Measurements from ENCODE around the gene NSG2. TPM values are rescaled to one million over a fixed set of nuclear protein-coding genes. Genes with fewer than 3 reads are reported as not detected.

NSG2 gene
- polyA plus RNA-seq, 3 donors = 0.19 to 0.55 (median 0.47) TPM

- DNase-seq (ENCODE audit: extremely low read depth in 1 of 11, low read depth in 9 of 11, low spot score in 4 of 11) = no peak
Measured at GRCh38 chr5:174056064-174056847, 10.8 kb downstream of the NSG2 start.

GRCh38 chr5:174057206-174057605, 11.7 kb downstream of the NSG2 start:
- no peak for DNase-seq (ENCODE audit: extremely low read depth in 1 of 11, low read depth in 9 of 11, low spot score in 4 of 11)

- DNase-seq (ENCODE audit: extremely low read depth in 1 of 11, low read depth in 9 of 11, low spot score in 4 of 11) = no peak
Measured at GRCh38 chr5:174058433-174059122, 13.1 kb downstream of the NSG2 start.

- DNase-seq (ENCODE audit: extremely low read depth in 1 of 11, low read depth in 9 of 11, low spot score in 4 of 11) = no peak
Measured at GRCh38 chr5:174059247-174059646, 13.7 kb downstream of the NSG2 start.

GRCh38 chr5:174063082-174063756, 17.7 kb downstream of the NSG2 start:
- DNase-seq (ENCODE audit: extremely low read depth in 1 of 11, low read depth in 9 of 11, low spot score in 4 of 11) = no peak

- DNase-seq (ENCODE audit: extremely low read depth in 1 of 11, low read depth in 9 of 11, low spot score in 4 of 11) = no peak
Measured at GRCh38 chr5:174064171-174064570, 18.7 kb downstream of the NSG2 start.

- DNase-seq (ENCODE audit: extremely low read depth in 1 of 11, low read depth in 9 of 11, low spot score in 4 of 11) = no peak
Measured at GRCh38 chr5:174065528-174066197, 20.2 kb downstream of the NSG2 start.

- no peak for DNase-seq (ENCODE audit: extremely low read depth in 1 of 11, low read depth in 9 of 11, low spot score in 4 of 11)
Measured at GRCh38 chr5:174067499-174067898, 22.0 kb downstream of the NSG2 start.

GRCh38 chr5:174071484-174071883, 26.0 kb downstream of the NSG2 start:
- no peak for DNase-seq (ENCODE audit: extremely low read depth in 1 of 11, low read depth in 9 of 11, low spot score in 4 of 11)

- DNase-seq (ENCODE audit: extremely low read depth in 1 of 11, low read depth in 9 of 11, low spot score in 4 of 11) = no peak
Measured at GRCh38 chr5:174073122-174073660, 27.7 kb downstream of the NSG2 start.

- no peak for DNase-seq (ENCODE audit: extremely low read depth in 1 of 11, low read depth in 9 of 11, low spot score in 4 of 11)
Measured at GRCh38 chr5:174074369-174074768, 28.9 kb downstream of the NSG2 start.

GRCh38 chr5:174078416-174078815, 32.9 kb downstream of the NSG2 start:
- no peak for DNase-seq (ENCODE audit: extremely low read depth in 1 of 11, low read depth in 9 of 11, low spot score in 4 of 11)

- DNase-seq (ENCODE audit: extremely low read depth in 1 of 11, low read depth in 9 of 11, low spot score in 4 of 11) = no peak
Measured at GRCh38 chr5:174082286-174082685, 36.8 kb downstream of the NSG2 start.

- DNase-seq (ENCODE audit: extremely low read depth in 1 of 11, low read depth in 9 of 11, low spot score in 4 of 11) = no peak
Measured at GRCh38 chr5:174083056-174083827, 37.7 kb downstream of the NSG2 start.

- no peak for DNase-seq (ENCODE audit: extremely low read depth in 1 of 11, low read depth in 9 of 11, low spot score in 4 of 11)
Measured at GRCh38 chr5:174084691-174085154, 39.2 kb downstream of the NSG2 start.

- no peak for DNase-seq (ENCODE audit: extremely low read depth in 1 of 11, low read depth in 9 of 11, low spot score in 4 of 11)
Measured at GRCh38 chr5:174086751-174087150, 41.2 kb downstream of the NSG2 start.

- no peak for DNase-seq (ENCODE audit: extremely low read depth in 1 of 11, low read depth in 9 of 11, low spot score in 4 of 11)
Measured at GRCh38 chr5:174087783-174088182, 42.3 kb downstream of the NSG2 start.

GRCh38 chr5:174090129-174090528, 44.6 kb downstream of the NSG2 start:
- DNase-seq (ENCODE audit: extremely low read depth in 1 of 11, low read depth in 9 of 11, low spot score in 4 of 11) = no peak
